Measurements from ENCODE around the gene SFXN3. TPM values are rescaled to one million over a fixed set of nuclear protein-coding genes. Genes with fewer than 3 reads are reported as not detected.

SFXN3 gene
- total RNA-seq, 1 experiment from 2014 or later = 5.6 TPM

- Mint-ChIP-seq H3K9me3 (no peaks in the 10 kb centered on the region), H3K4me3 (peak overlapping the region; percentile 93), H3K27ac (peak overlapping the region; percentile 93), H3K27me3 (ENCODE audit: low read depth) (no peaks in the 10 kb centered on the region), H3K36me3 (peaks cover 26% of the 10 kb centered on the region), H3K4me1 (peaks cover 13% of the 10 kb centered on the region)
- TF ChIP-seq NR1H2 (CRISPR knock-in tag; IDR thresholded peaks at IDR 0.05) (no peak), GABPB1 (CRISPR knock-in tag; IDR thresholded peaks at IDR 0.05) (peak; percentile 5; the same call in 1 of the 2 replicates), JUN (CRISPR knock-in tag; IDR thresholded peaks at IDR 0.05) (no peak), MYBL2 (CRISPR knock-in tag; IDR thresholded peaks at IDR 0.05) (peak; percentile 21; the same call in 1 of the 2 replicates), ZNF121 (CRISPR knock-in tag; IDR thresholded peaks at IDR 0.05) (no peak), ZNF263 (CRISPR knock-in tag; IDR thresholded peaks at IDR 0.05; ENCODE audit: low read depth) (no peak), ATF6 (CRISPR knock-in tag; IDR thresholded peaks at IDR 0.05) (no peak), CDX4 (CRISPR knock-in tag; IDR thresholded peaks at IDR 0.05; ENCODE audit: borderline replicate concordance) (no peak), ZBTB43 (CRISPR knock-in tag; IDR thresholded peaks at IDR 0.05) (0 out of 2 replicates have a peak, but pooled peaks have one; percentile 17), ZNF281 (CRISPR knock-in tag; IDR thresholded peaks at IDR 0.05) (no peak), FOXP1 (CRISPR knock-in tag; IDR thresholded peaks at IDR 0.05; ENCODE audit: borderline replicate concordance) (no peak), ERG (CRISPR knock-in tag; IDR thresholded peaks at IDR 0.05) (no peak), ATF1 (CRISPR knock-in tag; IDR thresholded peaks at IDR 0.05) (no peak), ZNF423 (CRISPR knock-in tag; IDR thresholded peaks at IDR 0.05) (no peak)
- ChIA-PET CTCF (interaction anchor here (1.0 to 4.5 kb wide), 8 partner anchors 10 to 418 kb away, joined by 3 to 28 read pairs (median 5); partner anchors contain the start of genes PDZD7 and SFXN3), POLR2A (interaction anchor here (1.3 kb wide), 1 partner anchor 9 kb away, joined by 5 read pairs; no protein-coding TSS in a partner anchor)
- DNase-seq (ENCODE audit: low spot score) = no peak
- no peak for ATAC-seq
Observed at GRCh38 chr10:100987685-100988049, 43.4 kb upstream of the SFXN3 start.

- POLR2A ChIA-PET = no interaction called here
- TF ChIP-seq OVOL2 (CRISPR knock-in tag; IDR thresholded peaks at IDR 0.05; ENCODE audit: borderline replicate concordance) (no peak), USF1 (CRISPR knock-in tag; IDR thresholded peaks at IDR 0.05) (no peak), MLX (CRISPR knock-in tag; IDR thresholded peaks at IDR 0.05) (no peak), E2F4 (CRISPR knock-in tag; IDR thresholded peaks at IDR 0.05; ENCODE audit: borderline replicate concordance, low read depth) (no peak), SOX15 (CRISPR knock-in tag; IDR thresholded peaks at IDR 0.05) (no peak), ERG (CRISPR knock-in tag; IDR thresholded peaks at IDR 0.05) (no peak), ATF1 (CRISPR knock-in tag; IDR thresholded peaks at IDR 0.05) (no peak), ZNF219 (CRISPR knock-in tag; IDR thresholded peaks at IDR 0.05; ENCODE audit: borderline replicate concordance) (no peak)
Observed at GRCh38 chr10:100988166-100988565, 42.9 kb upstream of the SFXN3 start.

More at GRCh38 chr10:100988166-100988565, 42.9 kb upstream of the SFXN3 start:
- Mint-ChIP-seq H3K9me3 (no peaks in the 10 kb centered on the region), H3K27me3 (ENCODE audit: low read depth) (no peaks in the 10 kb centered on the region), H3K4me1 (peaks cover 13% of the 10 kb centered on the region), H3K4me3 (peak overlapping the region; percentile 93), H3K36me3 (peaks cover 29% of the 10 kb centered on the region), H3K27ac (peak overlapping the region; percentile 93; the same call in 1 of the 2 replicates)
- CTCF ChIA-PET = interaction anchor here (1.0 to 4.5 kb wide), 5 partner anchors 9 to 418 kb away, joined by 3 to 28 read pairs (median 5); no protein-coding TSS in a partner anchor
- no peak for ATAC-seq
- DNase-seq (ENCODE audit: low spot score) = no peak

All from WTC11 (cell line).